ENCODE measurements around the gene AARS2. TPM values are rescaled to one million over a fixed set of nuclear protein-coding genes. Genes with fewer than 3 reads are reported as not detected.

Gene AARS2
- total and polyA plus RNA-seq, 7 donors, result 2.2 to 7.4 (median 4.4) TPM

- Histone ChIP-seq H3K27me3 (ENCODE audit: insufficient read depth in 3 of 3, low read length in 2 of 3) (peaks cover 3 to 26% (median 3%) of the 10 kb centered on the region in 3 donors), H3K36me3 (ENCODE audit: insufficient read depth in 1 of 2, low read depth in 1 of 2) (no peaks in the 10 kb centered on the region), H3K4me1 (no peaks in the 10 kb centered on the region), H3K9me3 (no peaks in the 10 kb centered on the region), H3K4me3 (no peak overlapping the region), H3K27ac (no peak overlapping the region)
- 73 to 83% (median 82%) methylated on average over 5 of the region's 5 CpGs for WGBS, 3 donors
- intact Hi-C loops (cut with DNase I), result loop anchor here (2.0 to 10.0 kb wide), 5 partner anchors 72 to 244 kb away; partner anchors contain the start of gene NFKBIE (in 1 of the 2)
- no peak for TF ChIP-seq CTCF (IDR thresholded peaks at IDR 0.05)
- no peak for ATAC-seq
- DNase-seq, result no peak
These were observed 26.2 kb upstream of the AARS2 start for GRCh38 chr6:44339301-44339700.

- H3K4me1 ChIP-seq, result no peaks in the 10 kb centered on the region
- intact Hi-C loops (cut with DNase I), result loop anchor here (1.0 to 10.0 kb wide), 6 partner anchors 70 to 244 kb away; partner anchors contain the start of gene NFKBIE (in 1 of the 2)
- H3K4me3 ChIP-seq, result no peak overlapping the region
- no peaks in the 10 kb centered on the region for H3K9me3 ChIP-seq
- peak; percentile 67 for TF ChIP-seq CTCF (IDR thresholded peaks at IDR 0.05)
- H3K27ac ChIP-seq, result no peak overlapping the region
- peak; percentile 47 to 66 for DNase-seq
- peak; percentile 84 to 92 (median 87) for ATAC-seq
- no peaks in the 10 kb centered on the region for H3K36me3 ChIP-seq (ENCODE audit: insufficient read depth in 1 of 2, low read depth in 1 of 2)
- WGBS, 3 donors, result 4 to 12% (median 8%) methylated on average over 11 of the region's 11 CpGs
- peaks cover 0 to 19% (median 3%) of the 10 kb centered on the region in 3 donors for H3K27me3 ChIP-seq (ENCODE audit: insufficient read depth in 3 of 3, low read length in 2 of 3)
These were observed 25.3 kb upstream of the AARS2 start for GRCh38 chr6:44338228-44339122.

- Histone ChIP-seq H3K36me3 (ENCODE audit: insufficient read depth in 1 of 2, low read depth in 1 of 2) (no peaks in the 10 kb centered on the region), H3K4me1 (no peaks in the 10 kb centered on the region), H3K9me3 (no peaks in the 10 kb centered on the region), H3K27ac (no peak overlapping the region), H3K27me3 (ENCODE audit: insufficient read depth in 3 of 3, low read length in 2 of 3) (no peaks in the 10 kb centered on the region), H3K4me3 (no peak overlapping the region)
- 26 to 38% (median 32%) methylated on average over 1 of the region's 1 CpG for WGBS, 3 donors
- ATAC-seq, result no peak
- DNase-seq, result no peak
- TF ChIP-seq CTCF (IDR thresholded peaks at IDR 0.05), result no peak
- intact Hi-C loops (cut with DNase I), result loop anchor here (5.0 to 10.0 kb wide), 4 partner anchors 68 to 241 kb away; partner anchors contain the start of gene NFKBIE (in 1 of the 2)
These were observed 22.5 kb upstream of the AARS2 start for GRCh38 chr6:44335631-44336030.

- ATAC-seq (no peak), DNase-seq (no peak)
- Histone ChIP-seq H3K4me1 (no peaks in the 10 kb centered on the region), H3K27me3 (ENCODE audit: insufficient read depth in 3 of 3, low read length in 2 of 3) (peaks cover 0 to 10% (median 0%) of the 10 kb centered on the region in 3 donors), H3K36me3 (ENCODE audit: insufficient read depth in 1 of 2, low read depth in 1 of 2) (no peaks in the 10 kb centered on the region), H3K27ac (no peak overlapping the region), H3K4me3 (no peak overlapping the region), H3K9me3 (no peaks in the 10 kb centered on the region)
- WGBS, 3 donors, result 86 to 93% (median 92%) methylated on average over 5 of the region's 5 CpGs
- TF ChIP-seq CTCF (IDR thresholded peaks at IDR 0.05), result no peak
- intact Hi-C loops (cut with DNase I), result loop anchor here (10.0 kb wide), 2 partner anchors 229 to 239 kb away; no protein-coding TSS in a partner anchor
These were observed 20.8 kb upstream of the AARS2 start for GRCh38 chr6:44333942-44334341.
